Ammon's horn (tissue), 1 donor: Measurements from ENCODE around the gene SSNA1.

ENCODE experiments used
- DNase-seq: peaks from one replicate; pipeline ENCODE4 v3.0.0-alpha.2; 2016; ENCODE audit warnings: low spot score

Gene SSNA1

GRCh38 chr9:137168573-137168903, 19.9 kb upstream of the SSNA1 start:
- no peak for DNase-seq

GRCh38 chr9:137168904-137169856, 19.3 kb upstream of the SSNA1 start:
- no peak for DNase-seq

DNA sequence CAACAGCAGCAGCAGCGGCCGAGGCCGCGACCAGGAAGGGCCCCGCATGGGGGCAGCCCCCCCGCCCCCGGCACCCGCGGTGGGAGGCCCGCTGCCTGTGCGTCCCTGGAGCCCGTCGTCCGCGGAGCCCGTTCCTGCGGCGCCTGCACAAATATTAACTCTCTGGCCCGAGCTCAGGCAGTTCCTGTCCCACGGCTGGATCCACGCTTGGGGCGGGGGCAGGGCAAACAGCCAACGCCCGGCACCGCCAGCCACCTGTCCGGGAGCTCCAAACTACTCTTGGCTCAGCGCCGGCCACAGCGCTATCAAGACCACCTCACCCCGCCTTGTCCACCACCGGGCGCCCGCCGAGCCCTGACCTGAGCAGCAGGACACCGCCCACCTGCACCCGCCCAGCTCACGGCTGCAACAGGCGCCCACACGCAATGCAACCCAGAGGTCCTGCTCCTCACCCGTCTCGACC, 18.5 kb upstream of the SSNA1 start, which contains the start of gene LRRC26:
Gene LRRC26, minus strand, starts transcription at position 156 of the 463 bp plus-strand sequence. Its CDS starts 108 bp downstream, at position 48.
- no peak for DNase-seq

GRCh38 chr9:137170486-137171148, 17.9 kb upstream of the SSNA1 start:
- no peak for DNase-seq

DNA sequence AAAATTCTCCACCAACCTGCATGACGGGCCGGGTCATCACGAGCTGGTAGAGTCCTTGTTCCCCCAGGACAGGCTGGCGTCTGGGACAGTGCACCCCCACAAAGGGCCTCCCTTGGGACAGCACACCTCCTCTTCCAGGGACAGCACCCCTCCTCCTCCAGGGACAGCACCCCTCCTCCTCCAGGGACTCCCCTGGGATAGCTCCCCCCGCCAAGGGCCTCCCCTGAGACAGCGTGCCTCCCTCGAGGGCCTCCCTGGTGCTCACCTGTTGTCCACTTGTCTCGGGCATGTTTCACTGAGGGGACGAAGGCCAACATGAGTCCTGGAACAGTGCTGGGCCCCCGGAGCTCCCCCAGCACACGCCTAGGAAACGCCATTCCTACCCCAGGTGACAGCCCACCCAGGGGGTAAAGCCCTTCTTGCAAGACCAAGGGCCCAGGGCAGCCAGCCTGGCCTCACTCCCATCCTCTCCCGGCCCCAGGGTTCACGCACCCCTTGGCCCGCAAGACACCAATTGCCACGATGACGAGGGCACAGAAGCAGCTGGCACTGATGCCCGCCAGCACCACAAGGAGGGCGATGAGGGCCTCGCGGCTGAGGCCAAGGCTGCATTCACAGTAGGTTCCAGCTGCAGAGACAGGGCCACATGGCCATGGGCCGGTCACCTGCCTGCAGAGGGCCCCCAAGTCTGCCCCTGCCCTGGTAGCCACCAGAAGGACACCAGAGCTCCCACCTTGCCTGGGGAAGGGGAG, 17.2 kb upstream of the SSNA1 start:
- DNase-seq: no peak

- no peak for DNase-seq
These were observed 15.3 kb upstream of the SSNA1 start for GRCh38 chr9:137172901-137173795.

DNA sequence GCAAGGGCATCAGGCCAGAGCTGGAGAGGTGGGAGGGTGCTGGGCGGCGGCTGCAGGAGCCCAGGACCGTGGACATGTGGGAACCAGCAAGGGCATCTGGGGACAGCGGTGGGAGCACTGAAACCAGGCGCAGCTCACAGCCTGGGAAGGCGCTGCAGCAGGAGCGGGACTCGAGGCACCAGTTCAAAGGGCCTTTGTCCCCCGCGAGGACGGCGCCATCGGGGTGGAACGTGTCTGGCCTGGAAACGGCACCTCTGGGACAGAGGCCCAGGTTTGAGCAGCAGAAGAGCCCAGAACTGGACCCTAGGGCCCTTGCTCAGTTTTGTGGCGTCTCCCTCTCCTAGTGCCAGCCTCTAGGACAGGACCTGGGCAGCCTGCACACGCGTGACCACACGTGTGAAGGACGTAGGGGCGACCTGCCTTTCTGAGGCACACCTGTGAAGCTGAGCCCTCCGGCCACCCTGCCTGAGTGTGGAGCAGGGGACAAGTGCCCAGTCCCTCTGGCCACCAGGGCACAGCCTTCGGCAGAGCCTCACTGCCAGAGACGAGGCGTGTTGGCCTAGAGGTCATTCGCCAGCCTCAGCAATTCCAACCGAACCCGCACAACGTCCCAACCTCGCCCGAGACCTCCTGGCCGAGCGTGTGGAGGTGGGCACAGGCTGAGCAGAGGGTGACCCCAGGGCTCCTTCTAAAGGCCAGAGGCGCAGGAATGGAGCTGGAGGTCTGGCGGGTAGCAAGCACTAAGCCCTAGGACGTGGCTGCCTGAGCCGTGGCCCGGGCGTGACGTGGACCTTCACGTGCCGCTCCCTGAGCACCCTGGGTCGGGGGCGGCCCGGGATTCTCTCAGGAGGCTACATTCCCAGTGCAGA, 14.4 kb upstream of the SSNA1 start:
- no peak for DNase-seq

- no peak for DNase-seq
These were observed 13.7 kb upstream of the SSNA1 start for GRCh38 chr9:137174722-137175293.

DNA sequence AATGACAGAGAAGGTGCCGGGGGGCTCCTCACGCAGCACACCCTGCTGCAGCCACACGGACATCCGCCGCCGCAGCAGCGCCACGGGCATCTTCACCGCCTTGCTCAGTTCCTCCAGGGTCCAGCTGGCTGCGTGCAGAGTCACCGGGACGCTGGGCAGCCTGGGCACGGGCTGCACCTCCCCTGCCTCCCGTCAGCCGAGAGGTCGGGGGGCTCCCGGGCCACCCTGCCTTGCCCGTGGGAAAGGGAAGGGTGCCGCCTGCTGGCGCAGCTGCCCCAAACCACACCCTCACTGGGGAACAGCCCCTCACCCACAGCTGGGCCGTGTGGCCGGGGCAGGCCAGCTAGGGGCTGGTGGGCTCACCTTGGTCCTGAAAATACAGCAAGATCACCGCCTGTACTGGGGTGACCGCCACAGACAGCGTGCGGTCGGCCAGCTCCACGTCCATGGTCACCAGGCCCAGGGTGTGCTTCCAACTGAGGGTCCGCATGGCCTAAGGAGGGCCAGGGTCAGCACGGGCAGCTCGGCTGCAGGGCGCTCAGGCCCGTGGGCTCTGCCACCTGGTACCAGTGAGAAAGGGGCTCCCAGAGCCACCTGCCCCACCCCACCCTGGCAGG, 13.0 kb upstream of the SSNA1 start:
- DNase-seq: no peak

- no peak for DNase-seq
These were observed 11.9 kb upstream of the SSNA1 start for GRCh38 chr9:137176302-137177182.

GRCh38 chr9:137178201-137178938, 10.1 kb upstream of the SSNA1 start:
- DNase-seq: no peak

- no peak for DNase-seq
These were observed 9.4 kb upstream of the SSNA1 start for GRCh38 chr9:137178939-137179630.

DNA sequence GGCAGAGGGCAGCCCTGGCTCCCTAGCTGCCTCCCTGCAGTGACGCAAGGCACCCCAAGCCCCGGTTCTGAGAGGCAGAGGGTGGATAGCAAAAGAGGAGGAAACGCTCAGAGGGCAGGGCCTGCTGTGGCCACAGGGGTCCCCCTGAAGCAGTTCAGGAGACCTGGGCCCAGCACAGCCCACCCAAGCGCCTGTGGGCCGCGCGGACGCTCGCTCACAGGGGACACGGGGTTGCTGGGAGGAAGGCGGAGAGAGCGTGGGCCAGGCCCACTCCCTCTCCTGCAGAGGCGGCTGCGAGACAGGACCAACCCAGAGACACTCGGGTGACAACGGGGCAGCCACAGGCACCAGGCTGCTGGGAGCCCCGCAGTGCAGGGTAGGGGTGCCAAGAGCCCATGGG, 8.7 kb upstream of the SSNA1 start:
- DNase-seq: no peak

- DNase-seq: no peak
These were observed 8.0 kb upstream of the SSNA1 start for GRCh38 chr9:137180491-137180890.

GRCh38 chr9:137181680-137182079, 6.8 kb upstream of the SSNA1 start:
- no peak for DNase-seq

GRCh38 chr9:137182836-137183235, 5.6 kb upstream of the SSNA1 start:
- DNase-seq: no peak

DNA sequence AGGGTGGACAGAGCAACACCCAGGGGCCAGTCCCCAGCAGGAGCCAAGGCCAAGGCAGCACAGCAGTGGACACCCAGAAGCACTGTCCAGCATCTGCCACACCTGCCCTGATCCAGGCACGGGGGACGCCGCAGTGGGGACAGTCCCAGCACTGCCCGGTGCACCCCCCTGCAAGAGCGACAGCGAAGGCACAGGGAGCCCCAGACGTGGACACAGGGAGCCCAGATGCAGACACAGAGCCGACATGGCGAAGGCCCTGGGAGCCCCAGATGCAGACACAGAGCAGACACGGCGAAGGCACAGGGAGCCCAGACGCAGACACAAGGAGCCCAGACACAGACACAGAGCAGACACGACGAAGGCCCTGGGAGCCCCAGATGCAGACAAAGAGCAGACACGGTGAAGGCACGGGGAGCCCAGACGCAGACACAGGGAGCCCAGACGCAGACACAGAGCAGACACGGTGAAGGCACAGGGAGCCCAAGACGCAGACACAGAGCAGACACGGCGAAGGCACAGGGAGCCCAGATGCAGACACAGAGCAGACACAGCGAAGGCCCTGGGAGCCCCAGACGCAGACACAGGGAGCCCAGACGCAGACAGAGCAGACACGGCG, 4.4 kb upstream of the SSNA1 start:
- DNase-seq: no peak
